PC-9 (cell line): ENCODE results near the gene CPNE7. TPM values are rescaled to one million over a fixed set of nuclear protein-coding genes. Genes with fewer than 3 reads are reported as not detected.
A peak's percentile ranks its signal among the peaks of the same experiment; 100 is the strongest.

Experiments used
- BruUV-seq: library from RNA; stranded (reverse); fragments of 400-500 nt; replicated peaks from 2 replicates; lab custom pipeline; 2021; lab: Mats Ljungman, UMichigan
- CTCF ChIA-PET: fragments of 300-600 bp; sonication (Branson Sonifier 250); formaldehyde crosslinking; loops from one replicate; lab custom pipeline; 2022; ENCODE audit warnings: antibody characterized with exemption; lab: Charles Lee
- POLR2A ChIA-PET: fragments of 300-600 bp; sonication (Branson Sonifier 250); formaldehyde crosslinking; loops from one replicate; lab custom pipeline; 2022; ENCODE audit warnings: antibody characterized with exemption; ENCODE audit not compliant: unreplicated experiment; lab: Charles Lee
- DNase-seq, 2 experiments: peaks; one replicate each; pipeline versions ENCODE4 v3.0.0 to v3.0.0-alpha.2; 2015 to 2022; ENCODE audit warnings: mixed read lengths in 1 of 2
- H2AFZ ChIP-seq: fragments of 200-600 bp; sonication (generic); 2 replicates; pipeline ENCODE4 v1.8.1; 2017; ENCODE audit warnings: antibody characterized with exemption
- H3F3A ChIP-seq: fragments of 200-600 bp; sonication (generic); 2 replicates; pipeline ENCODE4 v1.8.1; 2017; ENCODE audit warnings: antibody characterized with exemption, mild to moderate bottlenecking, low read depth; ENCODE audit not compliant: insufficient read depth
- H3K27ac ChIP-seq: fragments of 200-600 bp; sonication (generic); 2 replicates; pipeline ENCODE4 v1.6.1; 2016; ENCODE audit warnings: mixed run types
- H3K27me3 ChIP-seq: fragments of 200-600 bp; sonication (generic); 2 replicates; pipeline ENCODE4 v1.6.1; 2016; ENCODE audit warnings: low read depth, mixed run types; ENCODE audit not compliant: insufficient read depth
- H3K36me3 ChIP-seq: fragments of 200-600 bp; sonication (generic); 2 replicates; pipeline ENCODE4 v1.6.1; 2016; ENCODE audit warnings: low read depth, mixed run types
- H3K4me1 ChIP-seq: fragments of 200-600 bp; sonication (generic); replicated peaks from 2 replicates; pipeline ENCODE4 v1.6.1; 2016; ENCODE audit warnings: mixed run types; ENCODE audit not compliant: insufficient read depth
- H3K4me2 ChIP-seq: fragments of 200-600 bp; sonication (generic); 2 replicates; pipeline ENCODE4 v1.6.1; 2017; ENCODE audit warnings: mixed run types
- H3K4me3 ChIP-seq: fragments of 200-600 bp; sonication (generic); 2 replicates; pipeline ENCODE4 v1.6.1; 2016; ENCODE audit warnings: mixed run types
- H3K79me2 ChIP-seq: fragments of 200-600 bp; sonication (generic); 2 replicates; pipeline ENCODE4 v1.6.1; 2017; ENCODE audit warnings: low read depth, mixed run types
- H3K9me2 ChIP-seq: fragments of 200-600 bp; sonication (generic); 2 replicates; pipeline ENCODE4 v1.8.1; 2017; ENCODE audit warnings: mild to moderate bottlenecking; ENCODE audit not compliant: insufficient read depth
- H3K9me3 ChIP-seq: fragments of 200-600 bp; sonication (generic); 2 replicates; pipeline ENCODE4 v1.8.1; 2016; ENCODE audit warnings: low read depth; ENCODE audit not compliant: insufficient read depth
- H4K20me1 ChIP-seq: fragments of 200-600 bp; sonication (generic); 2 replicates; pipeline ENCODE4 v1.8.1; 2017; ENCODE audit not compliant: insufficient read depth
- CTCF ChIP-seq: fragments of 200-600 bp; sonication (generic); conservative IDR thresholded peaks from 2 replicates; pipeline ENCODE4 v1.6.1; 2017; ENCODE audit warnings: mixed run types, antibody characterized with exemption, mild to moderate bottlenecking, moderate library complexity
- EZH2 ChIP-seq: fragments of 200-600 bp; sonication (generic); IDR thresholded peaks from 2 replicates; pipeline ENCODE4 v1.8.0; 2017; ENCODE audit warnings: antibody characterized with exemption, low read depth
- intact Hi-C: fragments of 100-400 bp; cut with micrococcal nuclease; formaldehyde crosslinking; loops from one replicate; pipeline ENCODE4 v1.10.0; 2022; ENCODE audit not compliant: unreplicated experiment
- total RNA-seq: library from RNA; stranded (reverse); gene quantifications from 2 replicates; pipeline ENCODE4 v1.2.3, GENCODE V29; 2021

Gene CPNE7
- total RNA-seq, 1 experiment from 2014 or later = 19.5 TPM

GRCh38 chr16:89555780-89556179 lies 19.8 kb upstream of the CPNE7 start:
- Histone ChIP-seq H3K4me2 (no peak overlapping the region), H3K36me3 (peaks cover 8% of the 10 kb centered on the region; the same call in 1 of the 2 replicates), H3K4me3 (no peak overlapping the region), H2AFZ (no peak overlapping the region), H3K4me1 (peaks cover 15% of the 10 kb centered on the region), H3K27ac (no peak overlapping the region), H3K9me2 (no peaks in the 10 kb centered on the region), H3F3A (peaks cover 41% of the 10 kb centered on the region), H3K79me2 (peaks cover 10% of the 10 kb centered on the region), H3K9me3 (no peaks in the 10 kb centered on the region), H4K20me1 (no peaks in the 10 kb centered on the region), H3K27me3 (no peaks in the 10 kb centered on the region)
- intact Hi-C loops = no loop called here
- no TSS peak for BruUV-seq
- POLR2A ChIA-PET = no interaction called here
- CTCF ChIA-PET = no interaction called here
- TF ChIP-seq CTCF (no peak), EZH2 (no peak)
- peak in 1 of 2 experiments; percentile 10 for DNase-seq

GRCh38 chr16:89556750-89557689 lies 18.5 kb upstream of the CPNE7 start:
- Histone ChIP-seq H3K36me3 (peaks cover 20% of the 10 kb centered on the region), H2AFZ (no peak overlapping the region), H4K20me1 (peaks cover 10% of the 10 kb centered on the region), H3K9me2 (no peaks in the 10 kb centered on the region), H3K27ac (no peak overlapping the region), H3K4me2 (no peak overlapping the region), H3K9me3 (no peaks in the 10 kb centered on the region), H3K27me3 (no peaks in the 10 kb centered on the region), H3F3A (peaks cover 51% of the 10 kb centered on the region), H3K79me2 (peaks cover 22% of the 10 kb centered on the region), H3K4me3 (no peak overlapping the region), H3K4me1 (peaks cover 15% of the 10 kb centered on the region)
- intact Hi-C loops = no loop called here
- peak in 1 of 2 experiments; percentile 35 for DNase-seq
- TF ChIP-seq CTCF (peak; percentile 67), EZH2 (no peak)
- ChIA-PET POLR2A (interaction anchor here (0.6 kb wide), 1 partner anchor 47 kb away, joined by 3 read pairs; no protein-coding TSS in a partner anchor), CTCF (no interaction called here)
- no TSS peak for BruUV-seq

- Histone ChIP-seq H3K79me2 (peaks cover 31% of the 10 kb centered on the region), H2AFZ (no peak overlapping the region), H3F3A (peaks cover 59% of the 10 kb centered on the region), H3K4me1 (peaks cover 23% of the 10 kb centered on the region), H3K9me2 (no peaks in the 10 kb centered on the region), H3K27me3 (no peaks in the 10 kb centered on the region), H4K20me1 (peaks cover 19% of the 10 kb centered on the region), H3K9me3 (no peaks in the 10 kb centered on the region), H3K27ac (no peak overlapping the region), H3K4me3 (no peak overlapping the region), H3K4me2 (no peak overlapping the region), H3K36me3 (peaks cover 26% of the 10 kb centered on the region)
- POLR2A ChIA-PET = interaction anchor here (0.6 kb wide), 2 partner anchors 48 to 113 kb away, joined by 3 to 7 read pairs; no protein-coding TSS in a partner anchor
- peak in 1 of 2 experiments; percentile 32 for DNase-seq
- intact Hi-C loops = no loop called here
- no peak for TF ChIP-seq EZH2
- TF ChIP-seq CTCF = 0 out of 2 replicates have a peak, but pooled peaks have one; percentile 1
- no TSS peak for BruUV-seq
- CTCF ChIA-PET = no interaction called here
Observed at GRCh38 chr16:89557690-89558490, 17.7 kb upstream of the CPNE7 start.
